Tibial nerve (tissue), 4 donors: ENCODE results near the gene LRRC75A. TPM values are rescaled to one million over a fixed set of nuclear protein-coding genes. Genes with fewer than 3 reads are reported as not detected.

ENCODE experiments used
- DNase-seq, 2 donors: peaks; one replicate each; pipeline ENCODE4 v3.0.0-alpha.2; 2019; ENCODE audit warnings: low spot score in 2 of 2
- H3K27ac ChIP-seq, 4 donors: fragments of 200-600 bp; sonication (generic) in 3 of 4; one replicate each; pipeline ENCODE4 v1.5.1; 2017 to 2019; ENCODE audit warnings: mild to moderate bottlenecking in 1 of 4
- H3K27me3 ChIP-seq, 2 donors: fragments of 200-600 bp; sonication (generic) in 1 of 2; one replicate each; pipeline versions ENCODE4 v1.5.1 to v1.6.0; 2017 to 2019
- H3K36me3 ChIP-seq, 3 donors: fragments of 200-600 bp; sonication (generic); one replicate each; pipeline ENCODE4 v1.5.1; 2018 to 2019
- H3K4me1 ChIP-seq, 4 donors: fragments of 200-600 bp; sonication (generic) in 3 of 4; one replicate each; pipeline ENCODE4 v1.5.1; 2017 to 2019
- H3K4me3 ChIP-seq, 4 donors: fragments of 200-600 bp; sonication (generic) in 3 of 4; one replicate each; pipeline ENCODE4 v1.5.1; 2017 to 2019; ENCODE audit warnings: mild to moderate bottlenecking in 1 of 4, moderate library complexity in 1 of 4
- H3K9me3 ChIP-seq, 4 donors: fragments of 200-600 bp; sonication (generic) in 3 of 4; one replicate each; pipeline ENCODE4 v1.5.1; 2017 to 2019
- CTCF ChIP-seq, 5 experiments: fragments of 200-600 bp in 3 of 5; fragments of 450-650 bp in 2 of 5; sonication (generic) in 3 of 5; IDR thresholded peaks; one replicate each; pipeline ENCODE4 v1.5.1; 2016 to 2019; ENCODE audit warnings: antibody characterized with exemption in 5 of 5, mild to moderate bottlenecking in 3 of 5, moderate library complexity in 2 of 5
- EP300 ChIP-seq, 2 donors: sonication (generic); formaldehyde crosslinking; IDR thresholded peaks; one replicate each; pipeline ENCODE4 v1.6.1; 2017; ENCODE audit warnings: antibody characterized with exemption in 2 of 2, mild to moderate bottlenecking in 1 of 2
- POLR2A ChIP-seq, 2 donors: fragments of 450-650 bp; IDR thresholded peaks; one replicate each; pipeline ENCODE4 v1.6.1; 2017; ENCODE audit warnings: antibody characterized with exemption in 2 of 2, mild to moderate bottlenecking in 2 of 2, moderate library complexity in 2 of 2
- WGBS, 2 donors: methylation state at CpG; one replicate each; pipeline ENCODE4 v1.1.5; 2018; 5-methylcytosine and 5-hydroxymethylcytosine counted together
- total RNA-seq, 4 donors: library from RNA; depleted of rRNA; stranded (reverse); fragments of >200 nt; gene quantifications; one replicate each; pipeline ENCODE4 v1.1.0, GENCODE V29; 2016

The LRRC75A gene
- total RNA-seq, 4 donors from 2014 or later = 2.9 to 10.3 (median 5.4) TPM

GRCh38 chr17:16428098-16428882 is 63.7 kb downstream of the LRRC75A start:
- WGBS, 2 donors = 57 to 69% methylated on average over 13 to 15 of the region's 15 CpGs
- Histone ChIP-seq H3K36me3 (peaks cover 0 to 18% (median 9%) of the 10 kb centered on the region in 3 donors), H3K9me3 (no peaks in the 10 kb centered on the region), H3K4me3 (no peak overlapping the region), H3K27me3 (no peaks in the 10 kb centered on the region), H3K4me1 (no peaks in the 10 kb centered on the region), H3K27ac (no peak overlapping the region)
- peak; percentile 28 to 51 (median 43) for TF ChIP-seq CTCF (IDR thresholded peaks at IDR 0.05)
- no peak for TF ChIP-seq EP300 (IDR thresholded peaks at IDR 0.05)
- TF ChIP-seq POLR2A (IDR thresholded peaks at IDR 0.05) = no peak
- DNase-seq = no peak

DNA sequence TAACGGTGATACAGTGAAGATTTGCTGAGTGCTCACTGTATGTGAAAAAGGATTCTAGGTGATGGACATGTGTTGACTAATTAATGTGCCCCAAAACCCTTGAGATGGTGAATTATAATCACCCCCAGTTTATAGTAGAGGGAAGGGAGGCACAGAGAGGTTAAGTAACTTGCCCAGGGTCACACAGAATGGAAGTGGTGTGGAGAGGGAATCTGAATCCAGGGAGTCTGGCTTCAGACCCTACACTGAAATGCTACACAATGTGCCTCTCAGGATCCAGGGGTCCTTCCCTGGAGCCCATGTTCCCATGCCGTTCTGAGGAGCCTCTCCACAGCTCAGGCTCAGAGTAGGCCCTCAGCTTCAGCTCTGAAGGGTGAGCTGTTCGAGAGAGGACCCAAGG is 65.0 kb downstream of the LRRC75A start:
- 77 to 97% methylated on average over 3 of the region's 3 CpGs for WGBS, 2 donors
- Histone ChIP-seq H3K36me3 (peaks cover 0 to 25% (median 9%) of the 10 kb centered on the region in 3 donors), H3K27ac (no peak overlapping the region), H3K4me1 (no peaks in the 10 kb centered on the region), H3K27me3 (no peaks in the 10 kb centered on the region), H3K9me3 (no peaks in the 10 kb centered on the region), H3K4me3 (no peak overlapping the region)
- TF ChIP-seq CTCF (IDR thresholded peaks at IDR 0.05) = no peak
- no peak for TF ChIP-seq EP300 (IDR thresholded peaks at IDR 0.05)
- no peak for TF ChIP-seq POLR2A (IDR thresholded peaks at IDR 0.05)
- DNase-seq = no peak

- peaks cover 0 to 25% (median 9%) of the 10 kb centered on the region in 3 donors for H3K36me3 ChIP-seq
- H3K4me3 ChIP-seq = no peak overlapping the region
- H3K4me1 ChIP-seq = no peaks in the 10 kb centered on the region
- 72 to 80% methylated on average over 17 to 20 of the region's 20 CpGs for WGBS, 2 donors
- no peaks in the 10 kb centered on the region for H3K27me3 ChIP-seq
- no peak for DNase-seq
- no peaks in the 10 kb centered on the region for H3K9me3 ChIP-seq
- no peak overlapping the region for H3K27ac ChIP-seq
- TF ChIP-seq CTCF (IDR thresholded peaks at IDR 0.05) (no peak), POLR2A (IDR thresholded peaks at IDR 0.05) (no peak), EP300 (IDR thresholded peaks at IDR 0.05) (no peak)
Measured at GRCh38 chr17:16425698-16426659, 66.0 kb downstream of the LRRC75A start.

DNA sequence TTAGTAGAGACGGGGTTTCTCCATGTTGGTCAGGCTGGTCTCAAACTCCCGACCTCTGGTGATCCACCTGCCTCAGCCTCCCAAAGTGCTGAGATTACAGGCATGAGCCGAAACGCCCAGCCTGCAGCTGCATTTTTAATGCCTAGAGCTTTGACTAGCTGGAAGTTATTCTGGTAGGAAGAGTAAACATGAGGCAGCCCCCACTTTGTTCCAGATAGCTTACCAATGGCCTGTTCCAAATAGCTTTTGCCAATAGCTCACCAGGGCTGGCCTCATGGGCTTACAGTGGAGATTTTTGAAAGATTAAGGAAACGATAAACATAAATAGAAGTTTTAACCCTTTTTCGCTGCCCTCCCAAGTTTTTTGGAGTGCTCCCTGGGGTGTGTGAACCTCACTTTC is 66.8 kb downstream of the LRRC75A start:
- no peak overlapping the region for H3K27ac ChIP-seq
- no peaks in the 10 kb centered on the region for H3K9me3 ChIP-seq
- no peaks in the 10 kb centered on the region for H3K4me1 ChIP-seq
- WGBS, 2 donors = 65 to 73% methylated on average over 6 of the region's 6 CpGs
- no peaks in the 10 kb centered on the region for H3K27me3 ChIP-seq
- no peak overlapping the region for H3K4me3 ChIP-seq
- peaks cover 0 to 25% (median 9%) of the 10 kb centered on the region in 3 donors for H3K36me3 ChIP-seq
- TF ChIP-seq POLR2A (IDR thresholded peaks at IDR 0.05) = no peak
- TF ChIP-seq EP300 (IDR thresholded peaks at IDR 0.05) = no peak
- DNase-seq = no peak

GRCh38 chr17:16423226-16423872 is 68.6 kb downstream of the LRRC75A start:
- Histone ChIP-seq H3K27ac (no peak overlapping the region), H3K4me3 (no peak overlapping the region), H3K36me3 (peaks cover 0 to 25% (median 9%) of the 10 kb centered on the region in 3 donors), H3K4me1 (peaks cover 0 to 14% (median 4%) of the 10 kb centered on the region in 4 donors), H3K9me3 (no peaks in the 10 kb centered on the region), H3K27me3 (no peaks in the 10 kb centered on the region)
- WGBS, 2 donors = 92 to 93% methylated on average over 8 to 10 of the region's 10 CpGs
- TF ChIP-seq CTCF (IDR thresholded peaks at IDR 0.05) = no peak
- TF ChIP-seq EP300 (IDR thresholded peaks at IDR 0.05) = no peak
- TF ChIP-seq POLR2A (IDR thresholded peaks at IDR 0.05) = no peak
- no peak for DNase-seq
